A549 (cell line): ENCODE results near the gene ADAMTS20. TPM values are rescaled to one million over a fixed set of nuclear protein-coding genes. Genes with fewer than 3 reads are reported as not detected.

Experiments used
- ATAC-seq, 2 experiments: fragments of 200-7000 bp in 1 of 2; fragments of >200 bp in 1 of 2; cut with Nextera tagmentation in 1 of 2; cut with Tn5 transposase in 1 of 2; 3 replicates each; pipeline versions ENCODE4 v1.8.0 to v1.9.1; 2018 to 2020; ENCODE audit warnings: mild to moderate bottlenecking in 1 of 2, moderate library complexity in 1 of 2
- CTCF ChIA-PET: fragments of 300-600 bp; sonication (Branson Sonifier 250); formaldehyde crosslinking; extraction: SDS; loops from one replicate; lab custom pipeline; 2021; ENCODE audit warnings: antibody characterized with exemption, inconsistent platforms; lab: Yijun Ruan, JAX
- POLR2A ChIA-PET: fragments of 350-600 bp; formaldehyde crosslinking; extraction: SDS; loops from one replicate; lab custom pipeline; 2021; ENCODE audit warnings: antibody characterized with exemption, inconsistent platforms; lab: Yijun Ruan, JAX
- DNase-seq, 2 experiments: peaks; one replicate each; pipeline versions ENCODE4 v3.0.0 to v3.0.0-alpha.2; 2011 to 2016; ENCODE audit warnings: low read depth in 1 of 2, low spot score in 1 of 2
- FAIRE-seq: peaks from 2 replicates; lab custom pipeline; 2011; peaks lifted over from hg19 to GRCh38; lab: Jason Lieb, UNC
- H3K27ac ChIP-seq, 2 experiments: fragments of >200 bp; sonication (Bioruptor Twin); formaldehyde crosslinking; 3 replicates each; pipeline ENCODE4 v1.5.1; 2016 to 2017
- H3K4me1 ChIP-seq: fragments of >200 bp; sonication (Bioruptor Twin); formaldehyde crosslinking; 3 replicates; pipeline ENCODE4 v1.6.1; 2016
- H3K4me2 ChIP-seq: fragments of >200 bp; sonication (Bioruptor Twin); formaldehyde crosslinking; 3 replicates; pipeline ENCODE4 v1.6.1; 2016
- H3K4me3 ChIP-seq: fragments of >200 bp; sonication (Bioruptor Twin); formaldehyde crosslinking; 3 replicates; pipeline ENCODE4 v1.5.1; 2016
- H3K9me3 ChIP-seq: fragments of >200 bp; sonication (Bioruptor Twin); formaldehyde crosslinking; 3 replicates; pipeline ENCODE4 v1.6.1; 2016
- ATOH8 ChIP-seq: fragments of 250-450 bp; sonication (Bioruptor Pico); IDR thresholded peaks from 2 replicates; pipeline ENCODE4 v1.5.0; 2020; ENCODE audit warnings: low read depth, mild to moderate bottlenecking, moderate library complexity
- CBX2 ChIP-seq: fragments of 200-600 bp; sonication (generic); IDR thresholded peaks from 2 replicates; pipeline ENCODE4 v1.6.1; 2016; ENCODE audit warnings: low read depth, mild to moderate bottlenecking, borderline replicate concordance
- CEBPB ChIP-seq, 2 experiments: fragments of >200 bp in 1 of 2; sonication (Bioruptor Twin) in 1 of 2; formaldehyde crosslinking in 1 of 2; IDR thresholded peaks; 2 replicates each; pipeline ENCODE4 v1.6.1; 2012 to 2016
- CHD2 ChIP-seq: fragments of 150-350 bp; IDR thresholded peaks from 2 replicates; pipeline ENCODE4 v1.6.1; 2014; ENCODE audit warnings: low read length; ENCODE audit not compliant: partially characterized antibody
- CHD4 ChIP-seq: fragments of 200-600 bp; sonication (generic); IDR thresholded peaks from 2 replicates; pipeline ENCODE4 v1.6.1; 2016; ENCODE audit warnings: antibody characterized with exemption, mild to moderate bottlenecking, borderline replicate concordance
- CTCF ChIP-seq: fragments of >200 bp; sonication (Bioruptor Twin); formaldehyde crosslinking; IDR thresholded peaks from 3 replicates; pipeline ENCODE4 v1.5.1; 2016
- E2F6 ChIP-seq: IDR thresholded peaks from 2 replicates; pipeline ENCODE4 v1.6.1; 2012; ENCODE audit warnings: low read depth, borderline replicate concordance
- EP300 ChIP-seq, 2 experiments: fragments of >200 bp; sonication (Bioruptor Twin); formaldehyde crosslinking; IDR thresholded peaks; 2 replicates in 1 of 2; 3 replicates in 1 of 2; pipeline ENCODE4 v1.6.1; 2016 to 2017
- FOSB ChIP-seq: fragments of 250-450 bp; sonication (Bioruptor Pico); IDR thresholded peaks from 2 replicates; pipeline ENCODE4 v1.5.0; 2020; ENCODE audit warnings: mild to moderate bottlenecking, moderate library complexity
- GATA3 ChIP-seq: IDR thresholded peaks from 2 replicates; pipeline ENCODE4 v1.6.1; 2012; ENCODE audit warnings: borderline replicate concordance
- HES2 ChIP-seq: fragments of >200 bp; sonication (Bioruptor Twin); formaldehyde crosslinking; IDR thresholded peaks from 2 replicates; pipeline ENCODE4 v1.6.1; 2016
- HEYL ChIP-seq: fragments of 250-450 bp; sonication (Bioruptor Pico); IDR thresholded peaks from 2 replicates; pipeline ENCODE4 v1.8.0; 2021; ENCODE audit warnings: mild to moderate bottlenecking, moderate library complexity
- HMGXB4 ChIP-seq: fragments of 250-450 bp; sonication (Bioruptor Pico); IDR thresholded peaks from 2 replicates; pipeline ENCODE4 v1.5.0; 2021; ENCODE audit warnings: mild to moderate bottlenecking, moderate library complexity, borderline replicate concordance
- HOXB5 ChIP-seq: fragments of 250-450 bp; sonication (Bioruptor Pico); IDR thresholded peaks from 2 replicates; pipeline ENCODE4 v1.5.0; 2020; ENCODE audit warnings: mild to moderate bottlenecking, moderate library complexity
- JUN ChIP-seq, 2 experiments: fragments of >200 bp; sonication (Bioruptor Twin); formaldehyde crosslinking; IDR thresholded peaks; 2 replicates in 1 of 2; 3 replicates in 1 of 2; pipeline ENCODE4 v1.6.1; 2016 to 2017
- MAZ ChIP-seq: fragments of 150-350 bp; IDR thresholded peaks from 2 replicates; pipeline ENCODE4 v1.6.1; 2014; ENCODE audit warnings: antibody characterized with exemption, low read depth, low read length, borderline replicate concordance
- NFE2L2 ChIP-seq: fragments of 150-350 bp; conservative IDR thresholded peaks from 2 replicates; pipeline ENCODE4 v1.6.1; 2014; ENCODE audit warnings: low read length
- PBX3 ChIP-seq: IDR thresholded peaks from 2 replicates; pipeline ENCODE4 v1.6.1; 2012
- PHF8 ChIP-seq: fragments of 200-600 bp; sonication (generic); IDR thresholded peaks from 2 replicates; pipeline ENCODE4 v1.6.1; 2016; ENCODE audit warnings: low read depth, mild to moderate bottlenecking, antibody characterized with exemption, moderate library complexity, borderline replicate concordance
- POLR2AphosphoS2 ChIP-seq: conservative IDR thresholded peaks from 2 replicates; pipeline ENCODE4 v1.6.1; 2012; ENCODE audit warnings: low read length, improper control_type of control experiment, inconsistent platforms
- TFCP2L1 ChIP-seq: fragments of 250-450 bp; sonication (Bioruptor Pico); IDR thresholded peaks from 2 replicates; pipeline ENCODE4 v1.5.0; 2021; ENCODE audit warnings: mild to moderate bottlenecking
- ZC3H11A ChIP-seq: fragments of 450-650 bp; IDR thresholded peaks from 2 replicates; pipeline ENCODE4 v1.6.1; 2014; ENCODE audit warnings: antibody characterized with exemption, mild to moderate bottlenecking
- ZFP36 ChIP-seq: fragments of 450-650 bp; IDR thresholded peaks from 2 replicates; pipeline ENCODE4 v1.6.1; 2014; ENCODE audit warnings: borderline replicate concordance; ENCODE audit not compliant: partially characterized antibody
- ZNF302 ChIP-seq: fragments of 250-450 bp; sonication (Bioruptor Pico); IDR thresholded peaks from 2 replicates; pipeline ENCODE4 v1.9.0; 2021; ENCODE audit warnings: inconsistent platforms, mild to moderate bottlenecking, moderate library complexity
- WGBS: methylation state at CpG from one replicate; pipeline ENCODE4 v1.1.6; 2017; ENCODE audit errors: missing lambda C conversion rate; 5-methylcytosine and 5-hydroxymethylcytosine counted together
- polyA plus RNA-seq, 4 experiments: library from polyadenylated mRNA; depleted of rRNA in 3 of 4; stranded (reverse); fragments of >200 nt; fragmentation: RNase III in 1 of 4; extraction: RNeasy Plus Mini Kit Qiagen cat#74134 plus additional on column Dnase treatment in 1 of 4; gene quantifications; 2 replicates in 3 of 4; 3 replicates in 1 of 4; pipeline ENCODE4 v1.2.3, GENCODE V29; 2011 to 2017

Gene ADAMTS20
- polyA plus RNA-seq, 2 of the 4 experiments (the other 2 are of a cell fraction): not detected

- Histone ChIP-seq H3K4me1 (no peaks in the 10 kb centered on the region), H3K4me2 (no peak overlapping the region), H3K9me3 (no peaks in the 10 kb centered on the region), H3K4me3 (no peak overlapping the region), H3K27ac (no peak overlapping the region)
- ATAC-seq (no peak), FAIRE-seq (no peak), DNase-seq (no peak)
- ChIA-PET CTCF (no interaction called here), POLR2A (no interaction called here)
- TF ChIP-seq NFE2L2 (no peak), HES2 (no peak), ZNF302 (CRISPR knock-in tag) (no peak), ATOH8 (CRISPR knock-in tag) (no peak), E2F6 (no peak), GATA3 (no peak), ZC3H11A (no peak), CBX2 (no peak), MAZ (no peak), POLR2AphosphoS2 (no peak), CEBPB (IDR thresholded peaks at IDR 0.05) (no peak)
- WGBS: 7% methylated on average over 3 of the region's 3 CpGs
These were observed 234.8 kb downstream of the ADAMTS20 start for GRCh38 chr12:43317156-43317555.

GRCh38 chr12:43316520-43316919 lies 235.5 kb downstream of the ADAMTS20 start:
- H3K9me3 ChIP-seq: no peaks in the 10 kb centered on the region
- no peak for ATAC-seq
- POLR2A ChIA-PET: no interaction called here
- no peaks in the 10 kb centered on the region for H3K4me1 ChIP-seq
- WGBS: 14% methylated on average over 1 of the region's 1 CpG
- no peak overlapping the region for H3K27ac ChIP-seq
- CTCF ChIA-PET: no interaction called here
- H3K4me2 ChIP-seq: no peak overlapping the region
- no peak for FAIRE-seq
- DNase-seq: no peak
- TF ChIP-seq PHF8 (no peak), CHD4 (no peak), PBX3 (no peak), EP300 (IDR thresholded peaks at IDR 0.05) (no peak), TFCP2L1 (no peak), CTCF (no peak), HEYL (CRISPR knock-in tag) (no peak), HOXB5 (CRISPR knock-in tag) (no peak), ZC3H11A (no peak), FOSB (CRISPR knock-in tag) (no peak), JUN (IDR thresholded peaks at IDR 0.05) (no peak)
- H3K4me3 ChIP-seq: no peak overlapping the region

GRCh38 chr12:43315961-43316360 lies 236.0 kb downstream of the ADAMTS20 start:
- no peak for FAIRE-seq
- CTCF ChIA-PET: no interaction called here
- H3K9me3 ChIP-seq: no peaks in the 10 kb centered on the region

More at GRCh38 chr12:43315961-43316360, 236.0 kb downstream of the ADAMTS20 start:
- DNase-seq: no peak
- TF ChIP-seq PHF8 (no peak), HMGXB4 (no peak), ZNF302 (CRISPR knock-in tag) (no peak), ATOH8 (CRISPR knock-in tag) (no peak), HEYL (CRISPR knock-in tag) (no peak), CHD2 (no peak), FOSB (CRISPR knock-in tag) (no peak), ZFP36 (no peak)
- no peak overlapping the region for H3K27ac ChIP-seq
- POLR2A ChIA-PET: no interaction called here
- no peak overlapping the region for H3K4me3 ChIP-seq
- no peak for ATAC-seq
- no peaks in the 10 kb centered on the region for H3K4me1 ChIP-seq
- no peak overlapping the region for H3K4me2 ChIP-seq
